PC-9 (cell line): ENCODE measurements around the gene PRDX3. TPM values are rescaled to one million over a fixed set of nuclear protein-coding genes. Genes with fewer than 3 reads are reported as not detected.
"Not testable (repeated sequence)": the region's sequence is repeated elsewhere in the genome, so short reads cannot be mapped to it uniquely, and the experiment has no call there.

Experiments used
- BruUV-seq: library from RNA; stranded (reverse); fragments of 400-500 nt; replicated peaks from 2 replicates; lab custom pipeline; 2021; lab: Mats Ljungman, UMichigan
- CTCF ChIA-PET: fragments of 300-600 bp; sonication (Branson Sonifier 250); formaldehyde crosslinking; loops from one replicate; lab custom pipeline; 2022; ENCODE audit warnings: antibody characterized with exemption; lab: Charles Lee
- POLR2A ChIA-PET: fragments of 300-600 bp; sonication (Branson Sonifier 250); formaldehyde crosslinking; loops from one replicate; lab custom pipeline; 2022; ENCODE audit warnings: antibody characterized with exemption; ENCODE audit not compliant: unreplicated experiment; lab: Charles Lee
- DNase-seq, 2 experiments: peaks; one replicate each; pipeline versions ENCODE4 v3.0.0 to v3.0.0-alpha.2; 2015 to 2022; ENCODE audit warnings: mixed read lengths in 1 of 2
- H2AFZ ChIP-seq: fragments of 200-600 bp; sonication (generic); 2 replicates; pipeline ENCODE4 v1.8.1; 2017; ENCODE audit warnings: antibody characterized with exemption
- H3F3A ChIP-seq: fragments of 200-600 bp; sonication (generic); 2 replicates; pipeline ENCODE4 v1.8.1; 2017; ENCODE audit warnings: antibody characterized with exemption, mild to moderate bottlenecking, low read depth; ENCODE audit not compliant: insufficient read depth
- H3K27ac ChIP-seq: fragments of 200-600 bp; sonication (generic); 2 replicates; pipeline ENCODE4 v1.6.1; 2016; ENCODE audit warnings: mixed run types
- H3K27me3 ChIP-seq: fragments of 200-600 bp; sonication (generic); 2 replicates; pipeline ENCODE4 v1.6.1; 2016; ENCODE audit warnings: low read depth, mixed run types; ENCODE audit not compliant: insufficient read depth
- H3K36me3 ChIP-seq: fragments of 200-600 bp; sonication (generic); 2 replicates; pipeline ENCODE4 v1.6.1; 2016; ENCODE audit warnings: low read depth, mixed run types
- H3K4me1 ChIP-seq: fragments of 200-600 bp; sonication (generic); replicated peaks from 2 replicates; pipeline ENCODE4 v1.6.1; 2016; ENCODE audit warnings: mixed run types; ENCODE audit not compliant: insufficient read depth
- H3K4me2 ChIP-seq: fragments of 200-600 bp; sonication (generic); 2 replicates; pipeline ENCODE4 v1.6.1; 2017; ENCODE audit warnings: mixed run types
- H3K4me3 ChIP-seq: fragments of 200-600 bp; sonication (generic); 2 replicates; pipeline ENCODE4 v1.6.1; 2016; ENCODE audit warnings: mixed run types
- H3K79me2 ChIP-seq: fragments of 200-600 bp; sonication (generic); 2 replicates; pipeline ENCODE4 v1.6.1; 2017; ENCODE audit warnings: low read depth, mixed run types
- H3K9me2 ChIP-seq: fragments of 200-600 bp; sonication (generic); 2 replicates; pipeline ENCODE4 v1.8.1; 2017; ENCODE audit warnings: mild to moderate bottlenecking; ENCODE audit not compliant: insufficient read depth
- H3K9me3 ChIP-seq: fragments of 200-600 bp; sonication (generic); 2 replicates; pipeline ENCODE4 v1.8.1; 2016; ENCODE audit warnings: low read depth; ENCODE audit not compliant: insufficient read depth
- H4K20me1 ChIP-seq: fragments of 200-600 bp; sonication (generic); 2 replicates; pipeline ENCODE4 v1.8.1; 2017; ENCODE audit not compliant: insufficient read depth
- EZH2 ChIP-seq: fragments of 200-600 bp; sonication (generic); IDR thresholded peaks from 2 replicates; pipeline ENCODE4 v1.8.0; 2017; ENCODE audit warnings: antibody characterized with exemption, low read depth
- intact Hi-C: fragments of 100-400 bp; cut with micrococcal nuclease; formaldehyde crosslinking; loops from one replicate; pipeline ENCODE4 v1.10.0; 2022; ENCODE audit not compliant: unreplicated experiment
- total RNA-seq: library from RNA; stranded (reverse); gene quantifications from 2 replicates; pipeline ENCODE4 v1.2.3, GENCODE V29; 2021
- TF ChIP-seq, protein P1 (sequence below): fragments of 200-600 bp; sonication (generic); conservative IDR thresholded peaks from 2 replicates; pipeline ENCODE4 v1.6.1; 2017; ENCODE audit warnings: mixed run types, antibody characterized with exemption, mild to moderate bottlenecking, moderate library complexity

Gene PRDX3
- total RNA-seq, 1 experiment from 2014 or later: 144 TPM

DNA sequence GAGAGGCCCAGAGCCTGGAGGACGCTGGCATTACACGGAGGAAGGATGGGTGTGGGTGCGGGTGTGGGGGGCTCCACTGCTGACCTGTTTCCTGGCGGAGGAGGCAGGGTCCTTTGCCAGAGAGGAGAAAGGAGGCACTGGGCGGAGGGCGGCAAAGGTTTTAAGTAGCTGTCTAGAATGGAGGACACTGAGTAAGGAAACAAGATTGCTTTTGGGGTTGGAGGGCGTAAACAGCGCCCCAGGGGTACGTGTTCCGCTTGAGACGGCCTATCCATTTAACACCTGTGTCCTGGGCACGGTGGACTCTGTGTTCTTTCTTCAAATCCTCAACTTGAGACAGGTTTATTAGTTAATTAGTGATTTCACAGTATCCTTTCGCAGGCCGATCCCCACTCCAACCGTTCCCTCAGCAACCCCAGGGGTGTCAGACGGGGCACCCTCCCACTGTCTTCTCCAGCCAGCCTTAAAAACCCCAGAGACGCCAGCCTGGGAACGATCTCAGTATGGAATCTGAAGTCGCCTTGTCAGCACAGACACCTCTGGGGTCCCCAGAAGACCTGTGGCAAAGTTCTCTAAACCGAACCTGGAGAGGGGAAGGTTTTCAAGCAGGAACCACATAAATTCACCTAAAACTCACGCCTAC lies 37.9 kb downstream of the PRDX3 start:
- H3K36me3 ChIP-seq: no peaks in the 10 kb centered on the region

DNA sequence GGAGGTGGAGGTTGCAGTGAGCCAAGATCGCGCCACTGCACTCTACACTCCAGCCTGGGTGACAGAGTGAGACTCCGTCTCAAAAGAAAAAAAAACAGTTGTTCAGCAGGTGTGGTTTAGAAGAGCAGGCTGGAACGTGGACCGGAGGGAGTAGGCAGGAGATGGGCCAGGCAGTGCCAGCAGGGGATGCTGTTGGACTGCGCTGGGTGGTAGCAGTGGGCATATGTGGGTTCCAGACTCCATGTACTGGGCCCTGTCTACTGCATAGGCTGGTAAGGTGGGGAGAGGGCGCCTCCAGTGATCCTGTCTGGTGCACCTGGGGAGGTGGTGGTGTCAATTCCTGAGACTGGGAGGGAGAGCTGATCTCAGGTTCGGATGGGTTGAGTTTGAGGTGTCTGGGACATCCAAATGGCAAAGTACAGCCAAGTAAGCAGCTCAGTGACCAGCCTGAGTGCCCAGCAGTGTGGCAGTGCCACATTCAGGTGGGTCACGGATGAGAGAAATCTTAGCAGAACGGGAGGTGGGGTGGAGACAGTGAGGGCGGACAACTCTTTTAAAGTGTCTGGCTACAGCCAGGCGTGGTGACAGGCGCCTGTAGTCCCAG lies 39.0 kb downstream of the PRDX3 start:
- no peaks in the 10 kb centered on the region for H3K4me1 ChIP-seq
- no peak overlapping the region for H3K4me2 ChIP-seq
- H3K36me3 ChIP-seq: no peaks in the 10 kb centered on the region
- no peaks in the 10 kb centered on the region for H3K79me2 ChIP-seq
- POLR2A ChIA-PET: interaction anchor here (0.6 kb wide), 1 partner anchor 711 kb away, joined by 13 read pairs; no protein-coding TSS in a partner anchor
- intact Hi-C loops: loop anchor here (10.0 kb wide), 1 partner anchor 1195 kb away; no protein-coding TSS in a partner anchor
- no peak overlapping the region for H3K27ac ChIP-seq
- TF ChIP-seq, protein P1, sequence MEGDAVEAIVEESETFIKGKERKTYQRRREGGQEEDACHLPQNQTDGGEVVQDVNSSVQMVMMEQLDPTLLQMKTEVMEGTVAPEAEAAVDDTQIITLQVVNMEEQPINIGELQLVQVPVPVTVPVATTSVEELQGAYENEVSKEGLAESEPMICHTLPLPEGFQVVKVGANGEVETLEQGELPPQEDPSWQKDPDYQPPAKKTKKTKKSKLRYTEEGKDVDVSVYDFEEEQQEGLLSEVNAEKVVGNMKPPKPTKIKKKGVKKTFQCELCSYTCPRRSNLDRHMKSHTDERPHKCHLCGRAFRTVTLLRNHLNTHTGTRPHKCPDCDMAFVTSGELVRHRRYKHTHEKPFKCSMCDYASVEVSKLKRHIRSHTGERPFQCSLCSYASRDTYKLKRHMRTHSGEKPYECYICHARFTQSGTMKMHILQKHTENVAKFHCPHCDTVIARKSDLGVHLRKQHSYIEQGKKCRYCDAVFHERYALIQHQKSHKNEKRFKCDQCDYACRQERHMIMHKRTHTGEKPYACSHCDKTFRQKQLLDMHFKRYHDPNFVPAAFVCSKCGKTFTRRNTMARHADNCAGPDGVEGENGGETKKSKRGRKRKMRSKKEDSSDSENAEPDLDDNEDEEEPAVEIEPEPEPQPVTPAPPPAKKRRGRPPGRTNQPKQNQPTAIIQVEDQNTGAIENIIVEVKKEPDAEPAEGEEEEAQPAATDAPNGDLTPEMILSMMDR: peak; percentile 50
- TF ChIP-seq EZH2: no peak
- no peaks in the 10 kb centered on the region for H4K20me1 ChIP-seq
- CTCF ChIA-PET: no interaction called here
- no peaks in the 10 kb centered on the region for H3F3A ChIP-seq
- H3K9me3 ChIP-seq: no peaks in the 10 kb centered on the region
- no peaks in the 10 kb centered on the region for H3K9me2 ChIP-seq
- DNase-seq: peak in 1 of 2 experiments; percentile 12
- H3K4me3 ChIP-seq: no peak overlapping the region
- no peak overlapping the region for H2AFZ ChIP-seq
- H3K27me3 ChIP-seq: no peaks in the 10 kb centered on the region
- no TSS peak for BruUV-seq

More for the DNA sequence above, 37.9 kb downstream of the PRDX3 start:
- ChIA-PET POLR2A (no interaction called here), CTCF (no interaction called here)
- Histone ChIP-seq H3K27ac (no peak overlapping the region), H3F3A (no peaks in the 10 kb centered on the region), H3K27me3 (no peaks in the 10 kb centered on the region), H3K79me2 (no peaks in the 10 kb centered on the region), H3K4me3 (no peak overlapping the region), H3K9me3 (no peaks in the 10 kb centered on the region), H3K4me2 (no peak overlapping the region), H4K20me1 (no peaks in the 10 kb centered on the region), H3K4me1 (no peaks in the 10 kb centered on the region), H2AFZ (no peak overlapping the region), H3K9me2 (no peaks in the 10 kb centered on the region)
- TF ChIP-seq EZH2: no peak
- TF ChIP-seq, protein P1: no peak
- no TSS peak for BruUV-seq
- intact Hi-C loops: no loop called here
- no peak for DNase-seq

DNA sequence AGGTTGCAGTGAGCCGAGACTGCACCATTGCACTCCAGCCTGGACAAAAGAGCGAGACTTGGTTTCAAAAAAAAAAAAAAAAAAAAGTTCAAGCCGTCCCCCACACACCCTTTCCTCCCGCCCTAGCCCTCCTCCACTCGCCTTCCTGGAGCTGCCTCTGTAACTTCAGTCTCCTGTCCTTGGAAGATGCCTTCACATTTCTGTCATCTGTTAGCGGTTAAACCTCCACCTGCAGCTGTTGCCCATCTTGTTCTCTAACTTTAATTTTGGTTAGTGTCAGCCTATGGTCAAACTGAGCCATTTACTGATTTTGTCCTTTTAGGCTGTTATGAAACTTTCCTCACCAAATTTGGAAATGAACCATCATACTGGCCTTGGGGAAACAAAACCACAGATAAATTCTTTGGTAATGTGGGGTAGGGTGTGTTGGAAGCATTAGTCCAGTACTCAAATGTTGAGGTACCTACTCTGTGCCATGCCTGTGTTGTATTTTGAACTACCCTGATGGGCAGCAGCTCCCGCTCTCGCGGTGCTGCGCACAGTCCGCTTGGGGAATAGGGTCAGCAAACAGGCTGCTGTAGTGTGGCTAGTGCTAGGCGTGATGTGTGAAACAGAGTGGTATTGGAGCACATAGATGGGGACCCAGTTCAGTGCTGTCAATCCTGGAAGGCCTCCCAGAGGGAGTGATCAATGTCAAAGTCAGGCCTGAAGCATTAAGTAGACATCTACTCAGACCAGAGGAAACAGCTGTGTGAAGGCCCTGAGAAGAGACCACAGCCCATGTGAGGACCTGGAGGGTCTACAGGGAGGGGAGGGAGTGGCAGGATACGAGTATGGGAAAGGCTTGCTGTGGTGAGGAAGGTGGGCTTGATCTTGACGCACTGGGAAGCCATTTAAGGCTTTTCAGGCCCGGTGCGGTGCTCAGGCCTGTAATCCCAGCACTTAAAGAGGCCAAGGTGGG lies 40.0 kb downstream of the PRDX3 start:
- intact Hi-C loops: loop anchor here (10.0 kb wide), 1 partner anchor 1196 kb away; no protein-coding TSS in a partner anchor
- Histone ChIP-seq H3K4me1 (no peaks in the 10 kb centered on the region), H3K4me3 (no peak overlapping the region), H3K27me3 (no peaks in the 10 kb centered on the region), H3F3A (no peaks in the 10 kb centered on the region), H2AFZ (no peak overlapping the region), H3K4me2 (no peak overlapping the region), H3K9me3 (no peaks in the 10 kb centered on the region), H4K20me1 (no peaks in the 10 kb centered on the region), H3K9me2 (no peaks in the 10 kb centered on the region), H3K36me3 (no peaks in the 10 kb centered on the region), H3K27ac (no peak overlapping the region), H3K79me2 (no peaks in the 10 kb centered on the region)
- CTCF ChIA-PET: interaction anchor here (0.7 kb wide), 1 partner anchor 50 kb away, joined by 4 read pairs; no protein-coding TSS in a partner anchor
- POLR2A ChIA-PET: no interaction called here
- TF ChIP-seq EZH2: no peak
- TF ChIP-seq, protein P1: no peak
- DNase-seq: no peak
- TSS peak; percentile 7 for BruUV-seq

DNA sequence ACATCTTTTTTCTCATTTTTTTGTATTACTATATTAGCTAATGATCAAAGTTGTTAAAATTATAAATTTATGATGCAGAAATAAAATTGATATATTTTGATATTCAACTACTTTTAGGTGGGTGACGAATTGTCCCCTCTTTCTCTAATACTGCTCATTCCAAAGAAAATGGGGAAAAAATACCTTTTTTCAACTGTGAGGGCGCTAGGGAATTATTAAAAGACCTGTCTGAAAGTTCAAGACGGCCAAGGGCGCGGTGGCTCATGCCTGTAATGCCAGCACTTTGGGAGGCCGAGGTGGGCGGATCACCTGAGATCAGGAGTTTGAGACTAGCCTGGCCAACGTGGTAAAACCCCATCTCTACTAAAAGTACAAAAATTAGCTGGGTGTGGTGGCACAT lies 40.7 kb downstream of the PRDX3 start:
- H3K4me2 ChIP-seq, H3K36me3 ChIP-seq, H2AFZ ChIP-seq, BruUV-seq, H3K27ac ChIP-seq, H3K9me3 ChIP-seq, H3K4me3 ChIP-seq, H3K27me3 ChIP-seq, DNase-seq, H4K20me1 ChIP-seq, H3K4me1 ChIP-seq, POLR2A ChIA-PET, H3K9me2 ChIP-seq, H3F3A ChIP-seq, H3K79me2 ChIP-seq: not testable (repeated sequence)
- intact Hi-C loops: loop anchor here (10.0 kb wide), 1 partner anchor 1197 kb away; no protein-coding TSS in a partner anchor
- CTCF ChIA-PET: interaction anchor here (0.7 kb wide), 1 partner anchor 51 kb away, joined by 4 read pairs; no protein-coding TSS in a partner anchor
